NCI-H2196 (cell line): ENCODE data around the gene BMP7.

Experiments used
- DNase-seq: peaks from one replicate; lab custom pipeline; 2025; ENCODE audit not compliant: unreplicated experiment; lab: John Stamatoyannopoulos, UW

BMP7 gene

DNA sequence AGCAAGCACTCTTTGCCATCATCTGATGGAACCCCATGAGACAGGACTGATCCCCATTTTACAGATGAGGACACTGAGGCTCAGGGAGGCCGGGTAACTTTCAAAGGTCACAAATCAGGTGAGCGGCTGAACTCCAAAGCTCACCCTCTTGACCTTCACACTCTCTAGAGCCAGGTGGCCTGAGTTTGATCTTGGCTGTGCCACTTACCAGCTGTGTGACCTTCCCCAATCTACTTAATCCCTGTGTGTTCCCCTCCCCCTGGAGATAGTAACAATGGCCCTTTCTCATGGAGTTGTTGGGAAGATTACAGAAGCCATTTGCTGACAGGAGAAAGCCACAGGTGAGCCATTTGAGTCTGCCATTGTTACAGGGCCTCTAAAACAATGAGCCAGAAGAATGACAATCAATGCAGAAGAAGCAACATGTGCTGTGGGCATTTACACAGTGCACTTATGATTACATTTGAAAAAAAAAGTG, 34.5 kb downstream of the BMP7 start:
- no peak for DNase-seq

GRCh38 chr20:57231161-57231560, 35.3 kb downstream of the BMP7 start:
- no peak for DNase-seq

DNA sequence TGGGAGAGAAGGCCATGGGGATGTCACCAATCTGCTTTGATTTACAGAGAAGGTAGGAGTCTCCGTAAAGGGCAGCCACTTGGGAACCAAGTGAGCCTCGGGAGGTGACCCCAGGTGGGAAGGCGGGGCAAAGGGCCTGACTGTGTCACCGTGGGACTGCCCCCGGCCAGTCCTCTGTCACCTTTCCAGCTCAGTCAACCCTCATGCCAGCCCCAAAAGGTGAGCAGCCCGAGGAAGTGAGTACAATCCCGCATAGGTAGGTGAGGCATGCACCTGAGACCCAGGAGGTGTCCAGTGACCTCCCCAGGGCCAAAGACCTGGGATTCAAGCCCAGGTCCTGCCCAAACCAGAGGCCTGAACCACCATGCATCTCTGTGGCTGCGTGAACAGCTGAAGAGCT, 36.2 kb downstream of the BMP7 start:
- no peak for DNase-seq

- DNase-seq: no peak
Measured at GRCh38 chr20:57229490-57229889, 37.0 kb downstream of the BMP7 start.

DNA sequence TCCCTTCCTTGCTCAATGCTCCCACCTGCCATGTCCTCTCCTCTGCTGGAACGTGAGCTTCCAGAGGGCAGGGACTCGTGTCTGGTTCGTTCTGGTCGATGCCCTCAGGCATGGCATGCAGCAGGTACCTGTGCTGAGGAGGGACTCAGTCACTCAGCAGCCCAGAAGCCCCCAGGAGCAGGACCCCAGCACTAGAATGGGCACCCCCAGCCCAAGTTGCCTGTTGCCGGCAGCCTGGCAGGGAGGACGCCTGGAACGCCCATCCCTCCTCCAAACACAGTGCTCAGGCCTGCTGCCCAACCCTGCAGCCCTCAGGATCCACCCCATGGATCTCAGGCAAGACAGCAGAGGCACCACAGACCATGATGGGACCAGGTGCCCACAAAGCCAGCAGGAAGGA, 40.6 kb downstream of the BMP7 start:
- no peak for DNase-seq

- DNase-seq: no peak
Measured at GRCh38 chr20:57225197-57225733, 41.2 kb downstream of the BMP7 start.

GRCh38 chr20:57224641-57225138, 41.8 kb downstream of the BMP7 start:
- DNase-seq: no peak

DNA sequence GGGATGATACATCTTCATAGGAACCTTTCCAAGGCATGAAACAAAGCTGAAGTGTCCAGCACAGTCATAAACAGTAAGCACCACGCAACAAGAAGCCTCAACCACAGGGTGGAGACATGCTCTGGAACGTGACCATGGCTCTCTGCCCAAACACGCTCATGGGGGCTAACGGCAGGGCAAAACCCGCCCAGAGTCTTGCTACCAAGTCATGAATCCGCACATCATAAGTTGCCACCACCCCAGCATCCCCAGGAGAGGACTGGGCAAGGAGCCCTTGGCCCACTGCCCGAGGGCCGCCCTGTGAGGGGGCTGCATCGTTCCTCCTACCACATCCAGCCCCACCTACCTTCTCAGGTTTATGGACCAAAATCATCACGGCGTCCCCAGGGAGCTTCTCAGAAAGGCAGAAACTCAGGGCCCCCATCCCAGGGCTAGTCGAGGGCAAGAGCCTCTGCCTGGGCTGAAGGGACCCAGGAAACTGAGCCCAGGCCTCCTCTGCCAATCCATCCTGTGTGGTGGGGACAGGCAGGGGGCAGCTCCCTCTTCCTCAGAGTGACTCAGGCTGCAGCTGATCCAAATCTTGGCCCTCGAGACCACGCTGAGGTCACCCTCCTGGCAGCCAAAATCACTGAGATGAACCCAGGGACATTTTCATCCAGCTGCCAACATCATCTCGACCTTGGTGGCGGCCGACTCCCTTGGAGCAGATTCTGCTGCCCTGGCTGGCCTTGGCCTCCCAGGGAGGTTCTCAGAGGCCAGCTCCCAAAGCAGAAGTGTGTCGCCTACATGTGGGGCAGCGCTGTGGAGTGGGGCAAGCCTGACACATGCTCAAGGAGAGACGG, 42.6 kb downstream of the BMP7 start:
- no peak for DNase-seq

- no peak for DNase-seq
Measured at GRCh38 chr20:57222631-57222950, 43.9 kb downstream of the BMP7 start.

GRCh38 chr20:57221916-57222630, 44.4 kb downstream of the BMP7 start:
- DNase-seq: no peak

DNA sequence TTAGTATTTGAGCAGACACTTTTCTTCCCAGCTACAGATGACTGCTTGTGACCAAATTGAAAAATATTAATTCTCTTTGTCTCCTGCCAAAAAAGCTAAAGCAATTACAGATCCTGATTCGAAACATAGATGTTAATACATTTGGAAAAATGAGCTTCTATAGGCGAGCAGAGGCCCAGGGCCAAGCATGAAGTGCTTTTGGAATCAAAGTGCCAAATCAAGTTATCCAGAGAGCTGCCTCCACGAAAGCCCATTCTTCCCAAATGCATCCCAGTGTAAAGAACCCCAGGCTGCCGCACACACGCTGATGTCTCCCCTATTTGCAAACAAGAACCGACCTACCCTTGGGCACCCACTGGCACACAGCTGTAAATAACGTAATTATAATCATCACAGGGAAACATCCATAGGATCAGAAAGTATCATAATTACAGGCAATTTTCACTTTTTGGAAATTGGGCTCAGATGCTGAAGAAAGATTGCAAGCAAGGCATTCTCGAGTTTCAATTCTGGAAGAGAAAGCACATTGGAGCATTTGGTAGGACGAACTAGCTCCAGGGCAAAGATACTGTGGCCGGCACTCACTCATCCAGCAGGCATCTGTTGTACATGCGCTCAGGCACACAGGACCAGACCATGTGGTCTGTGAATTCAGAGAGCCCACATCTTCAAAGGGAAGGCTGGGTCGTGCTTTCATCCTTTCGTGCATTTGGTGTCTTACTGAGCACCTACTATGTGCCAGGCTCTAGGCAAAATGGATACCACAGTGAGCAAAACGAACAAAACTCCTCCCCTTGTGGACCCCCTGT, 45.9 kb downstream of the BMP7 start:
- DNase-seq: no peak

DNA sequence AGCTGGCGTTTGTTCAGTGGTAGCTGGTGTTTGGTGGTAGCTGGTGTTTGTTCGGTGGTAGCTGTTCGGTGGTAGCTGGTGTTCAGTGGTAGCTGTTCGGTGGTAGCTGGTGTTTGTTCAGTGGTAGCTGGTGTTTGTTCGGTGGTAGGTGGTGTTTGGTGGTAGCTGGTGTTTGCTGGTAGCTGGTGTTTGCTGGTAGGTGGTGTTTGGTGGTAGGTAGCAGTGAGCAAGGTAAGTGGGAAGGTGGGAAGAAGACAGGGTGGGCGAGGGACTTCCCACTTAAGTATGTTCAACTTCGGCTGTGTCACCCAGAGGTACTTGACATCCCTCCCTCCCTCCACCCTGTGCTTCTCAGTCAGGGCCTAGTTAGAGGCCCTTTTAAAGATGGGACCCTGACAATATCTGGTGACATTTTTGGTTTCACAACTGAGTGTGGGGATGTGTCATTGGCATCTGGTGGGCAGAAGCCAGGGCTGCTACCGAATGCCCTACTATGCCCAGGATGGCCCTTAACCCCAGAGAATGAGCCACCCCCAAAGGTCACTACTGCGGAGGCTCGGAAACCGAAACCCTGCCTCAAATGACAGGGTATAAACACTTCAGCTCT, 47.3 kb downstream of the BMP7 start:
- DNase-seq: no peak

DNA sequence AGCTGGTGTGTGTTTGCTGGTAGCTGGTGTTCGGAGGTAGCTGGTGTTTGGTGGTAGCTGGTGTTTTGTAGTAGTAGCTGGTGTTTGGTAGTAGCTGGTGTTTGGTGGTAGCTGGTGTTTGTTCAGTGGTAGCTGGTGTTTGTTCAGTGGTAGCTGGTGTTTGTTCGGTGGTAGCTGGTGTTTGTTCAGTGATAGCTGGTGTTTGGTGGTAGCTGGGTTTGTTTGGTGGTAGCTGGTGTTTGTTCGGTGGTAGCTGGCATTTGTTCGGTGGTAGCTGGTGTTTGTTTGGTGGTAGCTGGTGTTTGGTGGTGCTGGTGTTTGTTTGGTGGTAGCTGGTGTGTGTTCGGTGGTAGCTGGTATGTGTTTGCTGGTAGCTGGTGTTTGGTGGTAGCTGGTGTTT, 48.0 kb downstream of the BMP7 start:
- DNase-seq: no peak

DNA sequence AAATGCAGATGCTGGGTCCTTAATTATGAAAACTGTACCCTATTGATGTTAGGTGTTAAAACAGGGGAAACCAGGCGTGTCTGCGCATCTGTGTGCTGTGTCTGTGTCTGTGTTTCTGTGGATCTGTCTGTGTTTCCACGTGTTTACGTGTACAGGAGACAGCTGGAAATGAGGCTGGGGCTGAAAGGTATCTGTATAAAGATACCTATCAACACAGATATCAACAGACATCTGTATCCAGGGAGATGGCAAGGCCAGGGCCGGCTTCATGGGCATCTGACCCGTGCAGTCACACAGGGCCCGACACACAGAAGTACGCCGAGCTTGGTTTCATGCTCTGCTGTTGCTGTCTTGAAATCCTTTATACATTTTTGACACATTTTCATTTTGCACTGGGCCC, 48.6 kb downstream of the BMP7 start:
- DNase-seq: no peak

GRCh38 chr20:57216669-57217068, 49.8 kb downstream of the BMP7 start:
- no peak for DNase-seq

DNA sequence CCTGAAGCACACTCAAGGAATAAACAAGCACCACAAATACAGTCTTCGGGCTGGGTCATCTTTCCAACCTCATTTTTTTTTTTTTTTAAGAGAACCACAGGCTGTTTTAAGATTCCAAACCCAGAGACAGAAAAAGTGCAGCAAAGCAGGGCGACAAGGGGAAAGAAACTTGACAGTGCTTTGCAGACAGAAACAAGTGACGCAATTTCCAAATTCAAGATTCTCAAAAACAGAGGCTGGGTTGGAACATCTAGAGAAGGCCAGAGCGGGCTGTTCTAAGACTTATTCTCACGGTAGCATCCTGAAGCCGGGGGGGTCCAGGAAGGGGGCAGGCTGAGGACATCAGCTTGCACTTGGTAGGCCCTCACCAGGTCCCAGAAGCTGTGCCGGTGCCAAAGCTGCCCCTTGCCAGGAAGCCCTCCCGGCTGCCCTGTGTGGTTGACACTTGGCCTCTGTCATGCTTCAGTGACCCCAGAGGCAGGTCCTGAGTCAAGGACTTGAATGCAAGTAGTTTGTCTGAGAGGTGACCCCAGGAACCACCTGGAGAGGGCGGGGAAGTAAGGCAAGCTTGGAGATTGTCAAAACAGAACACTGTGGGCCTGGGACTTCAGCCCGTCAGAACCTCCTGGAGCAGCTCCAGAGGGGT, 50.5 kb downstream of the BMP7 start:
- DNase-seq: no peak

DNA sequence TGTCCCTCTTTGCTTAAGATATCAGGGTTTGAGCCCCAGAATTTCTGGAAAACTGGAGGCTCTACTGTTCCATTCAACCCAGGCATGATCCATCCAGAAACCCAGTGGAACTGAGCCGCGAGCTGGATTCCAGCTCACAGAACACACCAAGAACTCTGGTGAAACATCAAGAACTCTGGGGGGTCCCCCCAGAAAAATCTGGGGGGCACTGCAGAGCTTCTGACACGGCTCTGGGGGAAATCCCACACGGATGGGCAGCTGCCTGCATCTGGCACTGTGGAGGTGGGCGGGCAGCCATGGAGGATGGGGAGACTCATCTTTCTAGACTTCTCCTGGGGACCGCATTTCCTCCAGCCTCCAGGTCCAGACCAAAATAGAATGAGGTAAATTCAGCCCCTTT, 51.0 kb downstream of the BMP7 start:
- no peak for DNase-seq

- no peak for DNase-seq
Measured at GRCh38 chr20:57214948-57215347, 51.5 kb downstream of the BMP7 start.

- DNase-seq: no peak
Measured at GRCh38 chr20:57214427-57214826, 52.0 kb downstream of the BMP7 start.

GRCh38 chr20:57213924-57214323, 52.5 kb downstream of the BMP7 start:
- no peak for DNase-seq
